ENCODE data around the gene SNRNP200.

The SNRNP200 gene

GRCh38 chr2:96251721-96252292, 53.5 kb downstream of the SNRNP200 start:
- no peak for DNase-seq (ENCODE audit: low read depth)

- DNase-seq (ENCODE audit: low read depth), result no peak
Measured at GRCh38 chr2:96250188-96250587, 55.2 kb downstream of the SNRNP200 start.

GRCh38 chr2:96249654-96250053, 55.7 kb downstream of the SNRNP200 start:
- DNase-seq (ENCODE audit: low read depth), result no peak

- DNase-seq (ENCODE audit: low read depth), result no peak
Measured at GRCh38 chr2:96248624-96249023, 56.7 kb downstream of the SNRNP200 start.

- no peak for DNase-seq (ENCODE audit: low read depth)
Measured at GRCh38 chr2:96247896-96248295, 57.5 kb downstream of the SNRNP200 start.

- no peak for DNase-seq (ENCODE audit: low read depth)
Measured at GRCh38 chr2:96247009-96247408, 58.3 kb downstream of the SNRNP200 start.

- DNase-seq (ENCODE audit: low read depth), result no peak
Measured at GRCh38 chr2:96245609-96246390, 59.5 kb downstream of the SNRNP200 start.

GRCh38 chr2:96243843-96244242, 61.5 kb downstream of the SNRNP200 start:
- no peak for DNase-seq (ENCODE audit: low read depth)

GRCh38 chr2:96241900-96242611, 63.3 kb downstream of the SNRNP200 start:
- DNase-seq (ENCODE audit: low read depth), result peak; percentile 46

GRCh38 chr2:96241227-96241626, 64.1 kb downstream of the SNRNP200 start:
- no peak for DNase-seq (ENCODE audit: low read depth)

- DNase-seq (ENCODE audit: low read depth), result no peak
Measured at GRCh38 chr2:96240341-96241038, 64.9 kb downstream of the SNRNP200 start.

GRCh38 chr2:96239745-96240264, 65.5 kb downstream of the SNRNP200 start:
- DNase-seq (ENCODE audit: low read depth), result no peak

GRCh38 chr2:96239091-96239490, 66.3 kb downstream of the SNRNP200 start:
- DNase-seq (ENCODE audit: low read depth), result no peak

- no peak for DNase-seq (ENCODE audit: low read depth)
Measured at GRCh38 chr2:96238266-96238665, 67.1 kb downstream of the SNRNP200 start.

GRCh38 chr2:96236882-96237281, 68.5 kb downstream of the SNRNP200 start:
- no peak for DNase-seq (ENCODE audit: low read depth)

GRCh38 chr2:96233880-96234316, 71.4 kb downstream of the SNRNP200 start:
- DNase-seq (ENCODE audit: low read depth), result no peak

- DNase-seq (ENCODE audit: low read depth), result no peak
Measured at GRCh38 chr2:96233436-96233835, 71.9 kb downstream of the SNRNP200 start.

- no peak for DNase-seq (ENCODE audit: low read depth)
Measured at GRCh38 chr2:96231316-96231715, 74.0 kb downstream of the SNRNP200 start.

- no peak for DNase-seq (ENCODE audit: low read depth)
Measured at GRCh38 chr2:96225016-96225533, 80.3 kb downstream of the SNRNP200 start.

Measured in activated T-cell treated with anti-CD3 and anti-CD28 coated beads for 24 hours (primary cell).